Superior temporal gyrus (tissue), 1 donor: ENCODE measurements around the gene ABCB11.

ENCODE experiments used
- DNase-seq: peaks from one replicate; pipeline ENCODE4 v3.0.0-alpha.2; 2016; ENCODE audit errors: extremely low spot score

ABCB11 gene

DNA sequence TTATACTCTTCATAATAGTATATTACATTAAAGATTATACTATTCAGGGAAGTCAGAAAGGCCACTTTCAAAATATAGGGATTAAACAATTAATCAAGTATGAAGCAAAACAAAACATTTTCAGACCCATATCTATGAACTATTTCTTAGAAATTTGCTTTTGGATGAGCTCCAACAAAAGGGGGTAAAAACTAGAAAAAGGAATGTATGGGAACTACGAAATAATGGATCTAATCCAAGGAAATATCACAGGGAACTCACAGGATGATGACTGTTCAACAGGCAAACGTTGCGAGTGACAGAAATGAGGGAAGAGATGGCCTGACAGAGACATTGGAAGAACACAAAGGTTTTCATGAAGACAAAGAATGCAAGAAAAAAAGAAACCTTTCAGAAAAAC lies 102.1 kb downstream of the ABCB11 start:
- no peak for DNase-seq

DNA sequence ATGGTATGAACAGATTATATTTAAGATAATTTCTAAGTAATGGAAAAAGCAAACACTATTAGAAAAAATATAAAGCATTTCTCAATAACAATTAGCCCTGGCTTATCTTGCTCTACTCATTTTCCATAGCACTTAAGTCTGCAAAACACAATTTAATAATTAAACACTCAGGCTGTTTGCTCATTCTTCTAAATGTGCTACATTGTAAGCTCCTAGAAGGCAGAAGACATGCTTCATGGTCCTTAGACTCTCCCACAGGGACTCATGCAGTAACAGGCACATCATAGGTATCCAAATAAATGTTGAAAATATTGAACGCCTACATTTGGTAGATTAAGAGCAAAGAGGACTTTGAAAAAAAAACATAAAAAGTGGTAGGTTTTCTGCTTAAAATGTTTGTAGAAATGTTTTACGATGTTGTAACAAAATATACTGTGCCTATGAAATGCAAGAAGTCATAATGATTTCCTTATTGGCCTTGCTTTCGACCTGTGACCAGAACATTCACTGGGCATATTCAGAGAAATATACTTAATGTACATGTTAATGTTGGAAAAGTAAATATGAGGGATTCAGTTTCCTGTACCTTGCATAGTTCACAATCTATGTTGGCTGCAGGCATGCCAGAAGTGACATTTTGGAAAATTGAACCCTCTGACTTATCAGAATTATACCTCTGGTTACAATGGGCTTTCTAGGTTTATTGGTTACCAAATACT lies 102.9 kb downstream of the ABCB11 start:
- no peak for DNase-seq

DNA sequence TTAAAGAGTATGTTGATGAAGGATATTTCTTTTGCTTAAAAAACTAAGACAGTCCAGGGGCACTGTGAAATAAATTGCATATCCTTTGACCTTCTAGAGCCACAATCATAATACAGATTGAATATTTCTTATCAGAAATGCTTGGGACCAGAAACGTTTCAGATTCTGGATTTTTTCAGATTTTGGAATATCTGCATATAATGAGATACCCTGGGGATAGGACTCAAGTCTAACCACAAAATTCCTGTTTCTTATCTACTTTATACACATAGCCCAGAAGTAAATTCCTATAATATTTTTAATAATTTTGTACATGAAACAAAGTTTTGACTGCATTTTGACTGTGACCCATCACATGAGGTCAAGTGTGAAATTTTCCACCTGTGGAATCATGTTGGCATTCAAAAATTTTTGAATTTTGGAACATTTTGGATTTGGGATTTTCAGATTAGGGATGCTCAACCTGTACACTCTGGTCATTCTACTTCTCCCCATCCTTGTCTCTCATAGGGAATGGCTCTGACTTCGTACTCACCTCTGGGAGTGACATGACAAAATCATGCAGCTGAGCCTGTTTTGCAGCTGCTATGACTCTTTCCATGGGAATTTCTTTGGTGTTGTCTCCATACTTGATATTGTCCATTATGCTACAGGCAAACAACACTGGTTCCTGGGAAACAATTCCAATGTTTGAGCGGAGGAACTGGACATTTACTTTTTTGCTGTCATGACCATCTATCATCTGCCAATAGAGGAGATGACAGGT lies 104.3 kb downstream of the ABCB11 start:
- no peak for DNase-seq

DNA sequence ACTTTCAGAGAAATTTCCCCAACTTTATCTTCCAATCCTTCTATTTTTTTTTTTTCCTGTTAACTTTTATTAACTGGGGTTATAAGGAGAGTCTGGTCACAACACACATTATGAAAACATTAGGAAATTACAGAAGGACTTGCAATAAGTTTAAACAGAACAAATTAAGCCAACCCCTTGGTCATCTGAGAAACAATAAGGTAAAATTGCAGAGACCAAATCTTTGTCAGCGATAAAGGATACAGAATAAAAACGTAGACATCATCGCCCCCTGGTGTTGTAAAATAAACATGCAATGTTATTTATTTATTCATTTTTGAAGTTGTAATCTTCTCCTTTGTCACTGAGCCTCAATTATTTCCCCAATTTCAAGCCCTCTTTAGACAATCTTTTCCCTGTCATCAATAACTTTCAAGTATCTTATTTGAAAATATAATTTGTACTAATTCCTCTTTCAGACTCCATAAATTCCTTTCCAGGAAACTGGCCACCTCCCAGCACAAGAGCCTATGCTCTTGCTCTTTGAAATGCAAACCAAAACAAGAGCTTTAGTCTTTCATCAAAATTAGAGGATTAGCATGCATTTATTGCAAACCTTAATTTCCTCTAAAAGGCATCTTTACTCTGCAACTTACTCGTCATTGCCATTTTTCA lies 110.5 kb downstream of the ABCB11 start:
- no peak for DNase-seq

DNA sequence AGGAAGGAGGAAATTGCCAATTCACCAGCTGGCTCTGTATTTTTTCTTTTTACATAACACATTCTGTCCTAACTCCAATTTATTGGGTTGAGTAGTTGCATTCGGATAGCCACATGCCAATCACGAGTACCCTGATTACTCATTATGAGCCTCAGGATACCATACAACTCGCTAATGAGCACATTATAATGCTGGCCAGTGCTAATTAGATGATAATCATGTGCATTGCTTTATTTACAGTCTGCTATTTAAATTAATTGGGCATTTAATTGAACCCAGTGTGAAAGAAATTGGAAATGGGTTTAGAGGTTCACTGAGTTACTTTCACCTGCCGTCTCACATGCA lies 114.8 kb downstream of the ABCB11 start:
- DNase-seq: no peak

DNA sequence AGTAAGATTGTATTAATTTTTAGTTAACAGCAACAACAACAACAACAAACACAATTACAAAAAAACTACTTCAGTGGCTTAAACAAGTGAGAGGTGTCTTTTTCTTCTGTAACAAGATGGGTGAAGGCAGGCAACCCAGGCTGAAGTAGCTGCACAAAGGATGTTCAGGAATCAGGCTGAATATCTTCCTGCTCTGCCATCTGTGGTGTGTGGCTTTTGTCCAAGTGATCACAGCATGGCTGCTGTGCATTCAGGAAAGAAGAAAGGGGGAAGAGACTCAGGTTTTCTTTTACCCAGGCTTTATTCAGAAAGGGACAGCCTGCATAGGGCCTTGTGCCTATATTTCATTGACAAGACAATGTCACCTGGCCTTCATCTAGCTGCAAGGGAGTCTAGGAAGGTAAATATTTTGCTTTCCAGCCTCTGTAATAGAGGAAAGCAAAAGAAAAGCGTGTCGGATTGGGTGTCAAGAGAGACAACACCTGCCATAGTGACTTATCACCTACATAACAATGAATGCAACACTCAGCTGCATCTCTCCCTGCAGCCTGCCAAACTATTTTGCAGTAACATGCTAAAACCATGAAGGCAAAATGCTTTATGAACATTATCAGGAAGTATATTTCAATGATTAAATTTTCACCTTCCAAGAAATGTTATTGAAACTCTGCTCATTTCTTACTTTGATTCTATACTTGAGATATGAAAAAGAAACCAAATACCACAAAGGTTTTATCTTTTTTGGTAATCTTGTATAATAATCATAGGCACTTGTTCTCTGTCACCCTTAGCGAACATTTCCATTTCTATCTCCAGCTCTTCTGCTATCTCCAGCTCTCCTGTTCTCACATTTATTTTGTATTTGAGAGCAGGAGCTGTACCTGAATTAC lies 115.4 kb downstream of the ABCB11 start:
- DNase-seq: peak; percentile 37

DNA sequence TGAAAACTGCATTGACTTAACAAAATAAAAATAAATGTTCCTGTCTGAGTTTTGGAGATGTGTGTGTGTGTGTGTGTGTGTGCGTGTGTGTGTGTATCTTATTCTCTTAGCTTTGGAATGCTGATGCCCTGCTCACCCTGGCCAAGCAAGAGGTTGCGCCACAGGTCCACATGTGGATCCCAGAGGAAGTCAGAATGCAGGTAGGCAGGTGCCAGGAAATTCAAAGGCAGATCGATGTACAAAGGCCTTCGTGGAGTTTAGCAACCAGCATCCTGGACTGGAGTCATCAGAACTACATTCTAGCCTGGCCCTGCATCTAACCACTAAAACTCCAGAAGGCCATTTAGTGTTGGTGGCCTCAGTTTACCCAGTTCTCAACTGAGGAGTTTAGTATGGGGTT lies 117.6 kb downstream of the ABCB11 start:
- DNase-seq: no peak

DNA sequence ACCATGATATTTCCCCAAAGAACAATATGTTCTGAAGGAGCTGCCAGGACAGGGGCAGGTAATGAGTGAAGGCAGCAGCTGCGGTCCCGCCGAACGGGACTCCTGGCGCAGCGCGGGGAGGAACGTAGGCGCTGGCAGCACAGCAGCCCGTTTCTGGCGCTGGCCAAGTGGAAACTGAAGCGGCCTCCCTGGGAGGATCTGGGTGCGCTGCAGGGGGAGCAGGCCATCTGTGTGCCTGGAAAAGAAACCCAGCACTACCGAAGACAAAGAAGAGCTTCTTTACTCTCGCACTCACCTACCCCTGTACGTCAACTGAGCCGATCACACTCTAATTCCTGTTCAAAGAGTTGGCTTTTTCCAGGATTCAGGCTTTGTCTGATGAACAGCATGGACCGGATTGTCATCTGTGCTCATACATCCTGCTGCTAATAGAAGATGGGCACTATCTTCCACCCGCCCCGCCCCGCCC lies 118.2 kb downstream of the ABCB11 start:
- DNase-seq: no peak

DNA sequence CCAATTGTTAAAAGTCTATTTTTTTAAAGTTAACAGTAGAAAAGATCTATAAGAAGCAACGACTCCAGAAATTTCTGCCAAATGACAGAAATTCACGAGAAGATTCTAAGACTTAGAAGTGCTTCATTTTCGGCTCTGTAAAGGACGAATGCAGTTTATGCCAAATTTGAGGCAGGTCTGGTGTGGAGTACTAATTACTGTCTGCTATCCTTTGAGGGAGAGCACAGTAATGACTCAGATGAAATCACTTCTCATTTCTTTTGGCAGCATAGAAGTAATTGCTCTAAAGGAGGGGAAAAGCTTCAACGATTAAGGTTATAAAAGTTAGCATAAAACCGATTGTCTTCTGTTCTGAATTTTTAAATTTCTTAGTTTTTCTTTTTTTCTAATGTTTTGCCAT lies 118.7 kb downstream of the ABCB11 start:
- peak; percentile 59 for DNase-seq

DNA sequence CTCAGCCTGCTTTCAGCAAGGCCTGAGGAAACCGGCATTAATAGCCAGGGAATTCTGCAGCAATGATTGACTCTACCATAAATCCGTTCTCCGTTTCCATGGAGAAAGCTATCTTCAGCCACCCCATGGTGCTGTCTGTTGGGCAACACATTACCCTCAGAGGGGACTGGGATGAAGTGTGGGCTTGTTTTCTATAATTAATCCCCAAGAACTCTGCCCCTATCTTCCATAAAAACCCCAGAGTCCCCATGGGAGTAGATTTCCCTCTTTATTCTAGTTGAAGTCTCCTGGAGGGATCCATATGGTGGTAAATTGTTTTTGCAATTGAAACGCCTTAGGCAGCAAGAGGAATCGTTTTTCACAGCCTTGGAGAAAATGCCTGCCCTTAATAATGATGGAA lies 120.8 kb downstream of the ABCB11 start:
- DNase-seq: no peak

DNA sequence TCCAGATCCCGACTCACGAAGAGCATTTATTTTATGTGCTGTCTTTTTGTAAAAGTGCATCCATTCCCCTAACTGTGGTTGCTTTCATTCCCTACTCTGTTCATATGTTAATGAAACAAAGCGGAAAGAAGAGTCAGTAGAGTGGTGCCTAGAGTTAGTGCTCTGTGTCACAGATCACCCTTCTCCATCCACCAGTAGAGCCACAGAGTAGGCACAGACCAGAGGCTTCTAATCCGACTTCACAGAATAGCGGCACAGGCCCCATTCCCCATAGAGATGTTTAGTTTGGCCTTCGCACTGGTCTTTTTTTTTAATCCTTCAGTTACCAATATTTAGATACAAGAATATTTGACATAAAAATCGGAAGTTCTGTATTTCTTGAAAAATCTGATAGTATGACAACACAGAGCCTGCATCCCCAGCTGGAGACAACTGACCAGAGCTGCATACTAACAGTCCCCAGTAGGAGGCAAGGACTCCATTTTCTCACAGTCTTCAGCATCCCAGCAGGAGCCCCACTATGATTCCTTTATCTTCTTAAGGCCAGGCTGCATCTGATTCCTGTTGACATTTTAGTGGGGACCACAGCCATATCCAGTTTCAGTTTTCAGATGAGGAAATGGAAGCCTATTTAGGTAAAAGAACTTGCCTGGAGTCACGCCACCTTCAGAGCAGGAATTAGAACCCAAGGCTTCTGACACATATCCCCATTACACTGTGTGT lies 123.0 kb downstream of the ABCB11 start:
- DNase-seq: no peak

DNA sequence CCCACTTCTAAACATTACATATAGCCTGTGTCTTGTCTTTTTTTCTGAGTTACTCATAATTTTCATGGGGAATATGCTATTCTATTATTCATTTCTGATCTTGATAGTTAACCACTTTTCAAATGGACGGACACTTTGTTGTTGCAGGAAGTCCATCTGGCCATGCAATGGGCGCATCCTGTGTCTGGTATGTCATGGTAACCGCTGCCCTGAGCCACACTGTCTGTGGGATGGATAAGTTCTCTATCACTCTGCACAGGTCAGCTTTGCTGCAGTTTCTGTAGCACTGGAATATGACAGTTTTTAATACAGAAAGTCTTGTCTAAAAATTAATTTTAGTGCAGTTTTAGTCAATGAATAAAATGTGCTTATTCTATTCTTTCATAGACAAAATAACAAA lies 126.8 kb downstream of the ABCB11 start:
- no peak for DNase-seq

DNA sequence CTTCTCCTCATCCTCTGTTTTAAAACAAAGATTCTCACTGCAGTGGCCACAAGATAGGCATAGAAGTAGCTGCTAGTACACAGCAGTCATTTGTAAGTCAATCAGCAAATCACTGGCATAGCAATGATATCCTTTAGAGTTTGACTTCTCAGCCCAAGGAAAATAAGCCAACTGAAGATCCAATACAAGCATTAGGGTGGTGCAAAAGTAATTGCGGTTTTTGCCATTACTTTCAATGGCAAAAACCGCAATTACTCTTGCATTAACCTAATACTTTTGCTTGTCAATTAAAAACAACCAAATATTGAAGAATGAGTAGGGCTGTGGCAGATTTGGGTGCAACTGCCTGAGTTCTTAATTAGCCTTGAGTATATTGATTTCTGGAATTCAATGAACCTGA lies 127.2 kb downstream of the ABCB11 start:
- no peak for DNase-seq

DNA sequence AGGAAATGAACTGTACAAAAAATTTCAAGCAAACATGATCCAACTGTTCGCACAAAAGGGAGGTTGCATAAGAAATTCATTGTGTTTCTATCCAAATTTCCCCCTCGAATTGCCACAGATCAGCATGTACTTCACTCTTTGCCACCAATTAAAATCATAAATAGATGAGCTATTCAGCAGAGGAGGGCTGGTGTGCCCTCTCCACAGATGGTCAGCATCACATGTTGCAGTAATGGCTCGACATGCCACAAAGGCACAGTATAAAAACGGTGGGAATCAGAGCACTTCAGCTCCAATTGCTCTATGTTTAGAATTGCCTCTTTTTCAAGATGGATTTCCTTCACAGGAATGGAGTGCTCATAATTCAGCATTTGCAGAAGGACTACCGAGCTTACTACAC lies 130.1 kb downstream of the ABCB11 start, which contains the start of gene G6PC2:
G6PC2 (plus strand) TSS at position 289 of the 400 bp plus-strand sequence; CDS start at position 330, 41 bp downstream.
- DNase-seq: no peak

DNA sequence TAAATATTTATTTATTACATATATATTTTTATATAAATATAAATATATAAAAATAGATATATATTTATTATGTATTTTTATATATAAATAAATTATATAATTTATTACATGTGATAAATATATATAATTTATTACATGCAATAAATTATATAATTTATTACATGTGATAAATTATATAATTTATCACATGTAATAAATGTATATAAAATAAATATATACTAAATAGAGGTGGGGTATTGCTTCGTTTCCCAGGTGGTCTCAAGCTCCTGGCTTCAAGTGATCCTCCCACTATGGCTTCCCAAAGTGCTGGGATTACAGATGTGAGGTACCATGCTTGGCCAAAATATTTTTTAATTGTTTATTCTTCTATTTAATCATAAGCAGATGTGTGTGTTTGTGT lies 133.7 kb downstream of the ABCB11 start:
- no peak for DNase-seq

DNA sequence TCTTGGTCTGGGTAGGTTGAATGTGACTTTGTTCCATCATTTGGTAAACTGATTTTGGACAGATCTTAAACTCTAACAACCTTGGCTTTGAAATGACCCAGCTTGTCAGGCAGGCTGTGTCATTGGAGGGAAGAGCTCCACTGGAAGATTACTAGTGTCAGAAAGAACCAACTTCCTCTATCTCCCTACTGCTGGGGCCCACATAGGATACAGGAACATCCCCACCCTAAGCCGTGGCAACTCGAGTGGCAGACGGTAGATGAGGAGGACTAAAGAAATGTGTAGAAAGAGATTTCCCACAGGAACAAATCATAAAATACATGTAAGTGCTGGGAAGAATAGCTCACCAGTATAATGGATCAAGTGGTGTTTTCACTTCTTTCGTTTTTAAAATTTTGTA lies 134.3 kb downstream of the ABCB11 start:
- DNase-seq: no peak

DNA sequence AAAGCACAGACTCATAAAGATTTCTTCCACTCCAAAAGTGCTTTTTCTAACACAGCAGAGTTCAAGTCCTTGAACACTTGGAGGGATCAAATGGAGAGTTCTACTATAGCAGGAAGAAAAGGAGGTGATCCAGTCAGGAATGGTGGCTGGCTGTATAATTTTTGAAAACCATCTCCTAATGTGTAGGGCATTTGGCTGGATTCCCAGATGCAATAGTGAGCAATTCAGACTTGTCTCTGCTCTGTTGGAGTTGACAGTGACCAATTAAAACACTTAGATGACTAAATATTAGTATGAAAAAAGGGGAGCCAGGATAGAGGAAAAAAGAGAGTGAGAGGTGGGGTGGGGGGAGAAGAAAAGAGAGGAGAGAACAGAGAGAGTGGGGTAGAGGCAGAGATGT lies 135.4 kb downstream of the ABCB11 start:
- DNase-seq: no peak

DNA sequence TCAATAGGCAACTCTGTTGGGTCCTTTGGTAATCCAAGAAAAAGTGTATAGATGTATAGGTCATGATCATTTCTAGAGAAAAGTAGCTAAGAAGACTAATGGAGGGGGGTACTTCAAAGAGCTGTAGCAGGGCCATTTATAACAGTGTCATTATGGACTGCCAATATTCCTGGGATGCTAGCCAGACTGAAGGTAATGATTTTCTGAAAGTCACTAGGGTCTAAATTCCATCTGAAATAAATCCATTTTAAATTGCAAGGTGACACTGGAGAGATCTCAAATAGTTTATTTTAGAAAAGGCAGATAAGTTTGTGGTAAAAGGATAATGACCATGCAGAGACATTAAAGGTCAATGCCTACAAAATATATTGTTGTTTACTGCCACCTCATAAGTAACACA lies 136.4 kb downstream of the ABCB11 start:
- no peak for DNase-seq

DNA sequence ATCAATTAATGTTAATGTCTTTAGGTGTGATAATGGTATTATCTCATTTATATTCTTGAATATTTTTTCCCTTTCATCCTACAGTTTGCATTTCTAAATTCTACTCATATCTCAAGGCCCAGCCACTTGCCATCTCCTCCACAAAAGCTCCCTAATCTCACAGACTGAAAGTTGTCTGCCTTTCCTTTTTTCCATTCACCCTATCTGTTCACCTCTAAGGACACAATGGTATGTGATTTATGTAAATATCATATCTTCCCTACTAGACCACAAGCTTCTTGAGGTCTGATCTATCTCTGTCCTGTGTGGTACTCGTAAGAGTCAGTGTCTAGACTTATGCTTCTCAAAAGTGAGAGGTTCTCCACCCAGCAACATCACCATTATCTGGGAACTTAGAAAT lies 137.0 kb downstream of the ABCB11 start:
- DNase-seq: no peak

DNA sequence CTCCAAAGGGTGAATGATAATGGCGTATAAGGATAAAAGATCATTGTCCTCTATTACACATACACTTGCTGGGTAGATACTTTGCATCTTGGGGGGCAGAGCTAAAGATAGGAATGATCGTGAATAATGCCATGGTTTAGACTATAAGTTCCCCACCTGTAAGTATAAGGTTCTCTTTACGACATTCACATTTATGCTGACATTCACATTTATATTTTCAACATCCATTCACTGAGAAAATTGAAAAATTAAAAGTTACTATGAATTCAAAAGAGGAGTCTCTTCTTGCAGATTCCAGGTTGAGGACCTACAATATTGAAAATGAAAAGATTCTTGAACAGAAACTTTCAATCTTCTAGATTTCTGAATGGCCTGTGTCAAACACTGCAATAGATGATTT lies 138.8 kb downstream of the ABCB11 start:
- DNase-seq: no peak
